BJ (cell line): ENCODE measurements around the gene DNTTIP2. TPM values are rescaled to one million over a fixed set of nuclear protein-coding genes. Genes with fewer than 3 reads are reported as not detected.

ENCODE experiments used
- CTCF ChIA-PET: fragments of 350-600 bp; formaldehyde crosslinking; extraction: SDS; loops from one replicate; lab custom pipeline; 2021; ENCODE audit warnings: antibody characterized with exemption, inconsistent platforms; lab: Yijun Ruan, JAX
- POLR2A ChIA-PET: fragments of 300-600 bp; sonication (Branson Sonifier 250); formaldehyde crosslinking; extraction: SDS; loops from one replicate; lab custom pipeline; 2021; ENCODE audit warnings: antibody characterized with exemption; lab: Charles Lee
- DNase-seq: peaks from one replicate; pipeline ENCODE4 v3.0.0-alpha.2; 2011; ENCODE audit warnings: low read depth
- H3K27me3 ChIP-seq: 2 replicates; pipeline ENCODE4 v1.6.0; 2011; ENCODE audit warnings: low read length; ENCODE audit not compliant: control insufficient read depth, insufficient read depth
- H3K36me3 ChIP-seq: 2 replicates; pipeline ENCODE4 v1.5.1; 2011; ENCODE audit warnings: low read length; ENCODE audit not compliant: control insufficient read depth, insufficient read depth
- H3K4me3 ChIP-seq: 2 replicates; pipeline ENCODE4 v1.5.1; 2011; ENCODE audit warnings: low read depth, mild to moderate bottlenecking, control low read depth, low read length
- CTCF ChIP-seq: IDR thresholded peaks from 2 replicates; pipeline ENCODE4 v1.5.1; 2011; ENCODE audit warnings: low read depth, mild to moderate bottlenecking, control low read depth, inconsistent platforms, low read length, moderate library complexity; ENCODE audit not compliant: insufficient read depth
- polyA plus RNA-seq: library from polyadenylated mRNA; depleted of rRNA; stranded (reverse); fragments of >200 nt; gene quantifications from 2 replicates; pipeline ENCODE4 v1.2.3, GENCODE V29; 2011

The DNTTIP2 gene
- polyA plus RNA-seq, 1 experiment: 10.4 TPM

DNA sequence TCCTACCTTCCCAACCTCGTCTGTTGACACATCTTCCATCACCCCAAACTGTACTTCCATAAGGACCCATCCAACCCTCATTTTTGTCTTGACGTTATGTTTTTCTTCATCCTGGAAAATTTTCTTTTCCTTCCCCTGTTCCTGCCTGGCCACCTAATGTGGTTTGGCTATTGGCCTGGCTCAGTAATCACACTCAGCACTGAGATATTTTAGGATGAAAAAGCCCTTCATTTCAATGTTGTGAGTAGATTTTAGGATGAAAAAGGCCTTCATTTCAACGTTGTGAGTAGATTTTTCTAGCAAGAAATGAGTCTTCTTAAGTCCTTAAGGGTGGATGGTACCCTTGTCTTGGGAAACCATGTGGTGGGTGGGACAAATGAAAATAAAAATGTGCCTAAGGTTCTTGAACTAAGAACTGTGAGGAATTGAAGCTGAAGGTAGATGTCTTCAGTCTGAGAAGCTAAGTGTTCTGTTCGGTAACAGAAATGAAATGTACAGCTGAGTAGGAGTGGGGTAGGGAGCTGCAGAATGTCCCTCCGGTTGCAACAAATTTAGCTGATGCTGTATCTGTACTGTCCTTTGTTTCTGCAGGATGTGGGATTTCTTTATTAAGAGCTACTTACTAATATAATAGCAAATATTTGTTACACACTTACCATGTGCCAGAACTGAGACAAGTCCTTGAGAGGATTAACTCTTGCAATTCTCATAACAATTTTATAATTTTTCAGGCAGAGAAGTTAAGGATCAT, 36.1 kb downstream of the DNTTIP2 start:
- no peaks in the 10 kb centered on the region for H3K36me3 ChIP-seq
- H3K27me3 ChIP-seq: no peaks in the 10 kb centered on the region
- TF ChIP-seq CTCF: no peak
- DNase-seq: no peak
- H3K4me3 ChIP-seq: no peak overlapping the region
- POLR2A ChIA-PET: no interaction called here
- CTCF ChIA-PET: interaction anchor here (0.5 to 6.0 kb wide), 14 partner anchors 19 to 408 kb away, joined by 3 to 84 read pairs (median 6); no protein-coding TSS in a partner anchor

- ChIA-PET POLR2A (no interaction called here), CTCF (interaction anchor here (0.6 to 6.0 kb wide), 5 partner anchors 28 to 515 kb away, joined by 3 to 84 read pairs (median 6); no protein-coding TSS in a partner anchor)
- TF ChIP-seq CTCF: no peak
- H3K27me3 ChIP-seq: no peaks in the 10 kb centered on the region
- DNase-seq: no peak
- H3K36me3 ChIP-seq: no peaks in the 10 kb centered on the region
- H3K4me3 ChIP-seq: no peak overlapping the region
Observed at GRCh38 chr1:93841771-93842170, 37.2 kb downstream of the DNTTIP2 start.

- no peak for TF ChIP-seq CTCF
- Histone ChIP-seq H3K4me3 (no peak overlapping the region), H3K27me3 (no peaks in the 10 kb centered on the region), H3K36me3 (no peaks in the 10 kb centered on the region)
- POLR2A ChIA-PET: no interaction called here
- CTCF ChIA-PET: interaction anchor here (0.8 to 6.0 kb wide), 3 partner anchors 27 to 210 kb away, joined by 4 to 84 read pairs (median 6); partner anchors contain the start of gene BCAR3
- no peak for DNase-seq
Observed at GRCh38 chr1:93840956-93841482, 38.0 kb downstream of the DNTTIP2 start.

- H3K27me3 ChIP-seq: no peaks in the 10 kb centered on the region
- ChIA-PET CTCF (interaction anchor here (0.9 to 6.0 kb wide), 4 partner anchors 17 to 264 kb away, joined by 3 to 84 read pairs (median 4); no protein-coding TSS in a partner anchor), POLR2A (no interaction called here)
- H3K36me3 ChIP-seq: no peaks in the 10 kb centered on the region
- H3K4me3 ChIP-seq: no peak overlapping the region
- no peak for DNase-seq
- TF ChIP-seq CTCF: no peak
Observed at GRCh38 chr1:93839753-93840152, 39.3 kb downstream of the DNTTIP2 start.

DNA sequence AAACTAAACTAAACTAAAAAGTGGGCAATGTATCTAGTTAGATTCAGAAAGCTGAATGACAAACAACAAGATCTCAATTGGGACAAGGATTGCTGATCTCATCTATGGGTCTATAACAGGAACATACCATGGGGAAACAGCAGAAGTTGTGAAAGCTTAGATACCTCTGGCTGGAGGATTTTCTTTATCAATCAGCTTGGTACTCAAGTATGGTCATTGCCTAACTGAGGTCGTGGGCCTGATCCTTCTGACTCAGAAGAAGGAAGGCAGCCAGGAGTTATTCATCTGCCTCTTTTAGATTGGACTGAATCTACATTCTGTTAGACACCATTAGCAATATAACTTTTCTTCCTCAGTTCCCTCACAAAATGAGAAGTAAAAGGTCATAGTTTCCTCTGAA, 39.7 kb downstream of the DNTTIP2 start:
- no peaks in the 10 kb centered on the region for H3K36me3 ChIP-seq
- H3K27me3 ChIP-seq: no peaks in the 10 kb centered on the region
- CTCF ChIA-PET: interaction anchor here (0.9 to 6.0 kb wide), 4 partner anchors 17 to 263 kb away, joined by 3 to 84 read pairs (median 4); no protein-coding TSS in a partner anchor
- POLR2A ChIA-PET: no interaction called here
- no peak for DNase-seq
- no peak for TF ChIP-seq CTCF
- H3K4me3 ChIP-seq: no peak overlapping the region
